Cardiac muscle cell (in vitro differentiated cells and primary cell): ENCODE data around the gene GSK3B. TPM values are rescaled to one million over a fixed set of nuclear protein-coding genes. Genes with fewer than 3 reads are reported as not detected.

ENCODE experiments used
- DNase-seq, 2 donors: peaks; one replicate each; pipeline versions ENCODE4 v3.0.0 to v3.0.0-alpha.2; 2010 to 2017; ENCODE audit warnings: low read depth in 1 of 2, low spot score in 1 of 2
- H3K27ac ChIP-seq: fragments of 200-600 bp; sonication (generic); 2 replicates; pipeline ENCODE4 v1.5.1; 2016
- H3K27me3 ChIP-seq: fragments of 200-600 bp; sonication (generic); 2 replicates; pipeline ENCODE4 v1.6.0; 2016; ENCODE audit warnings: control low read depth
- H3K36me3 ChIP-seq: fragments of 200-600 bp; sonication (generic); 2 replicates; pipeline ENCODE4 v1.5.1; 2016; ENCODE audit warnings: control low read depth
- H3K4me1 ChIP-seq: fragments of 200-600 bp; sonication (generic); 2 replicates; pipeline ENCODE4 v1.8.1; 2017; ENCODE audit warnings: low read depth, mild to moderate bottlenecking, mixed run types
- H3K4me3 ChIP-seq: fragments of 200-600 bp; sonication (generic); 2 replicates; pipeline ENCODE4 v1.5.1; 2016; ENCODE audit warnings: mild to moderate bottlenecking
- H3K9me3 ChIP-seq: fragments of 200-600 bp; sonication (generic); 2 replicates; pipeline ENCODE4 v1.5.1; 2017; ENCODE audit warnings: low read depth, mild to moderate bottlenecking, control low read depth
- polyA plus RNA-seq: library from polyadenylated mRNA; unstranded; fragments of >200 nt; fragmentation: Nextera tagmentation; extraction: Ambion mirVana; gene quantifications from 2 replicates; pipeline ENCODE4 v1.2.1, GENCODE V29; 2016
- total RNA-seq: library from RNA; depleted of rRNA; stranded (reverse); fragments of >200 nt; gene quantifications from 2 replicates; pipeline ENCODE4 v1.2.3, GENCODE V29; 2016
- TF ChIP-seq, protein P1 (sequence below): IDR thresholded peaks from 2 replicates; pipeline ENCODE4 v1.5.1; 2012; ENCODE audit warnings: low read depth, mild to moderate bottlenecking, low read length

Gene GSK3B
- 28.0 and 48.3 TPM in 2 replicates for total RNA-seq
- polyA plus RNA-seq = 20.4 and 25.5 TPM in 2 replicates

DNA sequence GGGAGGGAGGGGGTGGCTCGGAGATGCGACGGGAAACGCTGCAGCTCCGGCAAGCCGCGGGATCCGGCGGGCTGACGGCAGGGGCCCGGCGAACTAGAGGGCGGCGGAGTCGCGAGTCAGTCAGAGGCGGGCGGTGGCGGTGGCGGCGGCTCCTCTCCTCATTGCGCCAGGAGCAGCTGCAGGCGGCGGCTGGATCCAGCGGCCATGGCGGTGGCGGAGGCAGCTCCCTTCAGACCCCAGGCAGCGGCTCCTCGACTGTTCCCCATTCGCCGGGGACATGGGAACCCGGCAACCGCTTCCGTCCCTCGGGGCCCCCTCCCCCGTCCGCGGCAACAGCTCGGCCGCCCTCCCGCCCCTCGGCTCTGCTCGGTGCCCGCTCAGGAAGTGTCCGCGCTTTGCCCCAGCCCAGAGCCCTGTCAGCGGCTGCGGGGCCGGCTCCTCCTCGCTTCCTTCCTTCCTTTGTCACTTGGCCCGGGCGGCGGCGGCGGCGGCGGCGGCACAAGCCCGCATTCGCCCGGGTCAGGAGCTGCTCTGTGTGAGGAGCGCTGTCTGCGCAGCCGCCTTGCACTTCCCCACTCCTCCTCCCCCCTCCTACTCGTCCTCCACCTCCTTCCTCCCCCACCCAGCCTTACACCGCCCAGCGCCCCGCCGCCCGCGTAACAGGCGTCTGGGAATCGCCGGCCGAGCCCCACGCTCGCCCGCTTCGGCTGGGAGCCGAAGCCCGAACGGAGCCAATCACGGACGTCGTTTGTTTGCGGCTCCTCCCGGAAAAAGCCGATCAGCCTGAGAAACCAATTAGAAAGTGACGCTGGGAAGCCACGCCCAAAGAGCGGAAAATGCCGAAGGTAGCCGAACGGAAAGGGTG lies at the start of gene GSK3B:
TSS of gene GSK3B (minus strand) at position 537 of the 865 bp plus-strand sequence. CDS start 1,013 bp downstream, outside the sequence.
- TF ChIP-seq, protein P1, sequence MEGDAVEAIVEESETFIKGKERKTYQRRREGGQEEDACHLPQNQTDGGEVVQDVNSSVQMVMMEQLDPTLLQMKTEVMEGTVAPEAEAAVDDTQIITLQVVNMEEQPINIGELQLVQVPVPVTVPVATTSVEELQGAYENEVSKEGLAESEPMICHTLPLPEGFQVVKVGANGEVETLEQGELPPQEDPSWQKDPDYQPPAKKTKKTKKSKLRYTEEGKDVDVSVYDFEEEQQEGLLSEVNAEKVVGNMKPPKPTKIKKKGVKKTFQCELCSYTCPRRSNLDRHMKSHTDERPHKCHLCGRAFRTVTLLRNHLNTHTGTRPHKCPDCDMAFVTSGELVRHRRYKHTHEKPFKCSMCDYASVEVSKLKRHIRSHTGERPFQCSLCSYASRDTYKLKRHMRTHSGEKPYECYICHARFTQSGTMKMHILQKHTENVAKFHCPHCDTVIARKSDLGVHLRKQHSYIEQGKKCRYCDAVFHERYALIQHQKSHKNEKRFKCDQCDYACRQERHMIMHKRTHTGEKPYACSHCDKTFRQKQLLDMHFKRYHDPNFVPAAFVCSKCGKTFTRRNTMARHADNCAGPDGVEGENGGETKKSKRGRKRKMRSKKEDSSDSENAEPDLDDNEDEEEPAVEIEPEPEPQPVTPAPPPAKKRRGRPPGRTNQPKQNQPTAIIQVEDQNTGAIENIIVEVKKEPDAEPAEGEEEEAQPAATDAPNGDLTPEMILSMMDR = no peak
- Histone ChIP-seq H3K27ac (peak within 1 kb of the TSS; percentile 100), H3K36me3 (no peaks in the 10 kb centered on the region), H3K9me3 (no peaks in the 10 kb centered on the region), H3K4me1 (peaks cover 27% of the 10 kb centered on the region), H3K4me3 (peak within 1 kb of the TSS; percentile 86), H3K27me3 (no peaks in the 10 kb centered on the region)
- DNase-seq = peak in 1 of 2 donors; percentile 98

DNA sequence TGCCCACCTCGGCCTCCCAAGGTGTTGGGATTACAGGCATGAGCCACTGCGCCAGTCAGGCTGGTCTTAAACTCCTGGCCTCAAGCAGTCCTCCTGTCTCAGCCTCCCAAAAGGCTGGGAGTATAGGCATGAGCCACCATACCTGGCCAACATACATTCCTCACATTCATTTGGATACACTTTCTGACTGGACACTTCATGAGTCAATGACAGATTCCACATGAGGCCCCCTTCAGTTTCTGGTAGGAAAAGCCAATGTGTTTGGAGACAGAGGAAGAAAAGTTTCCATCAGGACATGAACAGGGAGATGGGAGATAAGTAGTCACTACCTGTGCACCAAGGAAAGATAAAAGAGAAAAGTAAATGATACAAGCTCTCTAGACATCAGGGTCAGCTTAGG lies 49.4 kb upstream of the GSK3B start:
- Histone ChIP-seq H3K27ac (no peak overlapping the region), H3K9me3 (no peaks in the 10 kb centered on the region), H3K36me3 (no peaks in the 10 kb centered on the region), H3K4me3 (no peak overlapping the region), H3K27me3 (no peaks in the 10 kb centered on the region), H3K4me1 (peaks cover 3% of the 10 kb centered on the region)
- DNase-seq = no peak
- TF ChIP-seq, protein P1 = no peak

DNA sequence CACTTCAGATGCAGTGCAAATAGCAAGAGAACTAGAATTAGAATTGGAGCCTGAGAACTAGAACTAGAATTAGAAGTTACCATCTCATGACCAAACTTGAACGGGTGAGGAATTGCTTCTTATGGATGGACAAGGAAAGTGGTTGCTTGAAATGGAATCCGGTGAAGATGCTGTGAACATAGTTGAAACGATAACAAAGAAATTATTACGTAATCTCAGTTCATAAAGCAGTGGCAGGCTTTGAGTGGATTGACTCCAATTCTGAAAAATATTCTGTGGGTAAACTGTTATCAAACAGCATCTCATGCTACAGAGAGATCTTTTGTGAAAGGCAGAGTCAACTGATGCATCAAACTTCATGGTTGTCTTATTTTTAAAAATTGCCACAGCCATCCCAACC lies 48.0 kb upstream of the GSK3B start:
- Histone ChIP-seq H3K36me3 (no peaks in the 10 kb centered on the region), H3K27me3 (no peaks in the 10 kb centered on the region), H3K4me1 (no peaks in the 10 kb centered on the region), H3K9me3 (no peaks in the 10 kb centered on the region), H3K27ac (no peak overlapping the region), H3K4me3 (no peak overlapping the region)
- DNase-seq = no peak
- TF ChIP-seq, protein P1 = no peak

DNA sequence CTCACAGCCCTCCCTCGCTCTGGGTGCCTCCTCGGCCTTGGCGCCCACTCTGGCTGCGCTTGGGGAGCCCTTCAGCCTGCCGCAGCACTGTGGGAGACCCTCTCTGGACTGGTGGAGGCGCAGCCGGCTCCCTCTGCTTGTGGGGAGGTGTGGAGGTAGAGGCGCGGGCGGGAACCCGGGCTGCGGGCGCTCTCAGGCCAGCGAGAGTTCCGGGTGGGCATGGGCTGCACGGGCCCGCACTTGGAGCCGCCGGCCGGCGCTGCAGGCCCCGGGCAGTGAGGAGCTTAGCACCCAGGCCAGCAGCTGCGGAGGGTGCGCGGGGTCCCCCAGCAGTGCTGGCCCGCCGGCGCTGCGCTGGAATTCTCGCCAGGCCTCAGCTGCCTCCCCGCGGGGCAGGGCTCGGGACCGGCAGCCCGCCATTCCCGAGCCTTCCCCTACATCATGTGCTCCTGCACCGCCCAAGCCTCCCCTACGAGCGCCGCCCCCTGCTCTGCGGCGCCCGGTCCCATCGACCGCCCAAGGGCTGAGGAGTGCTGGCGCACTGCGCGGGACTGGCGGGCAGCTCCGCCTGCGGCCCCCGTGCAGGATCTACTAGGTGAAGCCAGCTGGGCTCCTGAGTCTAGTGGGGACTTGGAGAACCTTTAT lies 46.0 kb upstream of the GSK3B start:
- Histone ChIP-seq H3K4me1 (no peaks in the 10 kb centered on the region), H3K27ac (no peak overlapping the region), H3K9me3 (no peaks in the 10 kb centered on the region)

DNA sequence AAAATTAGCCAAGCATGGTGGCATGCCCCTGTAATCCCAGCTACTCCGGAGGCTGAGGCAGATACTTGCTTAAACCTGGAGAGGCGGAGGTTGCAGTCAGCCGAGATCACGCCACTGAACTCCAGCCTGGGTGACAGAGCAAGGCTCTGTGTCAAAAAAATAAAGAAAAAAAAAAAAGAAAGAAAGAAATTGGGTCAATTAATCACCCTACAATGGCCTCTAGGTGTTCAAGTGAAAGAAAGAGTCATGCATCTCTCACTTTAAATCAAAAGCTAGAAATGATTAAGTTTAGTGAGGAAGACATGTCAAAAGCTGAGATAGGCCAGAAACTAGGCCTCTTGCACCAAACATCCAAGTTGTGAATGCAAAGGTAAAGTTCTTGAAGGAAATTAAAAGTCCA lies 44.9 kb upstream of the GSK3B start:
- no peaks in the 10 kb centered on the region for H3K36me3 ChIP-seq
- H3K27ac ChIP-seq = no peak overlapping the region
- TF ChIP-seq, protein P1 = no peak
- no peaks in the 10 kb centered on the region for H3K4me1 ChIP-seq
- no peaks in the 10 kb centered on the region for H3K9me3 ChIP-seq
- no peaks in the 10 kb centered on the region for H3K27me3 ChIP-seq
- no peak overlapping the region for H3K4me3 ChIP-seq
- no peak for DNase-seq

More for the DNA sequence above, 46.0 kb upstream of the GSK3B start:
- TF ChIP-seq, protein P1 = no peak
- H3K4me3 ChIP-seq = no peak overlapping the region
- DNase-seq = no peak
- H3K27me3 ChIP-seq = no peaks in the 10 kb centered on the region
- H3K36me3 ChIP-seq = no peaks in the 10 kb centered on the region
